Ecto neural progenitor cell (in vitro differentiated cells): Measurements from ENCODE around the gene CACNB2.

Source experiments
- DNase-seq: peaks from one replicate; pipeline ENCODE4 v3.0.0-alpha.2; 2018; ENCODE audit warnings: low spot score

Gene CACNB2

DNA sequence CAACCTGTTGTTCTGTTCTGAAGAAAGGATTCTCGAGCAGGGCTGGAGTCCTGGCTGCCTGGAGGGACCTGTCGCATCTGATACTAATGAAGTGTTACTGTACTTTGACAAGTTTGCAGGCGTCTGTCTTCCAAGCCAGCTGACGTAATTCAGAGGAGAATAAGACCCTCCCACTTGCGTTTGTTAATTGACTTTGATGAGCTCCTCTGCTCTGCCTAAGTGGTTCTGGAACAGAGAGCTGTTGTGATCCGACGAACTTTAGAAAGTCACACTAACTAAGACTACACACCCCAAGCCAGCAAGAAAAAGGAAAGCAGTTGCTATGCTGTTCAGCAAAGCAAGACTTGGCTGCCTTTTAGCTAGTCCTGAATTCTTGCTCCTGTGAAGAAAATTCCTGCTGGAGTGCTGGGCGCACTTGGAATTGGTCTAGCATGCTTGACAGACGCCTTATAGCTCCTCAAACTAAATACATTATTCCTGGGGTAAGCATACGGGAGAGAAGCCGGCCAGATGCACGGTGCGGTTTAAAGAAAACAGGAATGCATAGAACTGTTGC, 200.3 kb downstream of the CACNB2 start:
- no peak for DNase-seq

DNA sequence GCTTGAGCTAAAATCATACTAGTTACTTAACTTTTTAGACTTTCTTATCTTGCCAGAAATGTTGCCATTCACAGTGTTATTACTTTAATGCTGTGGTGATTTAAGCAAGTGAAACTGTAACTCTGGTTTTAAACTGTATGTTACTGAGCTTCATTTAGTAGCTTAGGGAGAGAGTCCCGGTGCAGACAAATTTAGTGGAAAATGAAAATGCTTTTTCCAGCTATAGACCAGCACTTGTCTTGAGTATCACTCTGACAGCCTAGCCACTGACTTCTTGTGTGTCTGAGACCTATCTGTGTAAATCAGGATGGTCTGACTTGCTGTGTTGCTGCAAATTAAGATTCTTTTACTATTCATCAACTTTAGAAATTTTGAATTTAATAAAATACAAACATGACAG, 200.8 kb downstream of the CACNB2 start:
- no peak for DNase-seq

DNA sequence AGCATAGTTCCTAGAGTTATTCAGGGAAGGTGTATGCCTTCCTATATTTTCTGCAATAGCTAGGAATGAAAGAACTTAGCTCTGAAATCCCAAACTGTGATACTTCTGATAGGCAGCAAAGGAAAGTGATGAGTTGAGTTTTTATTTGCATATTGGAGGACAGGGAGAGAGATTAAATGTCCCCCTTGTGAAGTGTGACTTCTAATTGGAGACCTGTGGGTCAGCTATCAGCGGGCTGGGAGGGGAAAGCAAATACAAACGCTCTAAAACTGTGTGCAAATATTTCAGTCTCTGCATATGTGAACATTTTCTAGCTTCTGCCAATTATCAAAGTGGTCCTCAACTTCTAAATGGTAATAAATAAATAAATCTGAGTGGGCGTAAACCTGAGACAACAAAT, 203.3 kb downstream of the CACNB2 start:
- no peak for DNase-seq

DNA sequence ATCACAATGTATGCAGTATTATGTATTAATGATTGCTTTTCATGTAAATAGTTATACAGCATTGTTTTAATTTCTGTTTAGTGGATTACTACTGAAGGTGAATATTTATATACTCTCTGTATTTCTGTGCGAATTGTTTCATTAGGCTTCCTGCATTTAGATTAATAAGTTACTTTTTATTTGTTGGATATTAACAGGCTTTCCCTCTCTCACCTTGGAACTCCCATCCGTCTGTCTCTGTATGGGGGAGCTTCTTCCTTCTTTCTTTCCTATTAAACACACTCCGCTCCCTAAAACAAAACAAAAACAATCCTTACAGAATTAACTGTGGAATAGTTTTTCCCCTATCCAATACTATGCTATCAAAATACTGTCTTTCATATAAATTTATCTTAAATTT, 205.1 kb downstream of the CACNB2 start:
- DNase-seq, result no peak

DNA sequence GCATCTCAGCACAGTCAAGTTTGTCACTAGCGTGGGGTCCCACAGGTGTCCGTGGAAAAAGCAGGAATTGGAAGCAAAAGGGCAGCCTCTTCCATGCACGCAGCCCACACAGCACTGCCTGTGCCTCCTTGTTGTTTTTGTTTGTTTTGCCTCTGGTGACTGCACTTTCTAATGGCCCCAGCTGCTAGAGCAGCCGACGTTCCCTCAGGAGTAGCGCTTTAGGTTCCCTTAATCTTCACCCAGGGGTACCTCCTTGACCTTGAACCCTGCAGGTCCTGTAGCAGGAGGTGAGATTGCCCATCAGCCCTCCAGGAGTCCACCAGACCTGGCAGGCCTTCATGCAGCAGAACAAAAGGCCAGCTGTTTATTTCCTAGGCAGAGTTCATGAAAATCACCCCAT, 210.1 kb downstream of the CACNB2 start:
- DNase-seq, result no peak

DNA sequence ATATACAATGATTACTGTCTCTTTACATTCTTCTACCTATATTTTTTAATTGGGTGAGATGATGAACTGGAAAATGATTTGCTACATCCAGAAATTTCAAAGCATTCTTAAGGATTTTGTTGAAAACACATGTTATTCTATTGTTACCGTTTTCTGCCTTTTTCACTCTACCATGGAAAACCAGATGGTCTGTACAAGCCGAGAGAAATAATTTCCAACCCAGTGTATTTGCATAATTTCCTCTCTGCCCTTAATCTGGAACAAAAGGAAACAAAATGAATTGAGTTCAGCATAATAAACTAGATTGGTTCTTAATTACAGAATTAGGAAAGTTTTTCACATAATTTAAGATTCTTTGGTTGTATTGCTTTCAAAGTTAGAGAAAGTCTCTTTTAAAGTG, 211.2 kb downstream of the CACNB2 start:
- DNase-seq, result no peak

DNA sequence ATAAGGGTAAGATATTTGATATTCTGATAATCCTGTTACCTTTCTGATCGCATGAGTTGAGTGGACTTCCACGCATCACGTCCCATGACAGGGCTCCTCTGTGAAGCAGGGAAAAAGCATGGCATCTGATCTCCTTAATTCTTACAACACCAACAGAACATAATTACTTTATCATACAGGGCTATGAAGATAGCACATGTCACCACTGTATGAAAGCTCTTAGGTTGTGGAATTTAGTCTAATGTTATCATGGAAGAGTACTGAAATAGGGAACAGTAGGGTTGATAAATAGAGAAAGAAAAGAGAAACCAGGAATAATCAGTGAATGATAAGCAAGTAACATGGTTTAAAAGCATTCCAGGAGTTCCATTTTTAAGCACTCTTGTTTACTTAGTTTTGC, 212.0 kb downstream of the CACNB2 start:
- DNase-seq, result no peak

- DNase-seq, result no peak
These were observed 219.6 kb downstream of the CACNB2 start for GRCh38 chr10:18359812-18360211.

DNA sequence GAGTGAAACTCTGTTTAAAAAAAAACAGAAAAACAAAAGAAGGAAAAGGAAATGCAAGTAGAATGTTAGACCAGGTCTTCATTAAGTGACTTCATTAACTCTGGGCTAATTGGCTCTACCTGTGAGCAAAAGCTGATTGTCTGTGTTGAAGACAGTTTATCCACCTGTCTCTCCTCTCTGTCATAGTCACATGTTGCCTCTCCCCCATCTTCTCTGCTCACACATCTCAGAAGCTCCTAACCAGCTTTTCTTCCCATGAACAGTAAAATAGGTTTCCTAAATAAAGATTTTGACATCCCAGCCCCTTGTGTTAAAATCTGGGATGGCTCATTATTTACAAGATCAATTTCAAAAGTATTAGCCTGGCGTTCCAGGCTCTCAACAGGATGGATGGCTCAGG, 222.7 kb downstream of the CACNB2 start:
- no peak for DNase-seq

DNA sequence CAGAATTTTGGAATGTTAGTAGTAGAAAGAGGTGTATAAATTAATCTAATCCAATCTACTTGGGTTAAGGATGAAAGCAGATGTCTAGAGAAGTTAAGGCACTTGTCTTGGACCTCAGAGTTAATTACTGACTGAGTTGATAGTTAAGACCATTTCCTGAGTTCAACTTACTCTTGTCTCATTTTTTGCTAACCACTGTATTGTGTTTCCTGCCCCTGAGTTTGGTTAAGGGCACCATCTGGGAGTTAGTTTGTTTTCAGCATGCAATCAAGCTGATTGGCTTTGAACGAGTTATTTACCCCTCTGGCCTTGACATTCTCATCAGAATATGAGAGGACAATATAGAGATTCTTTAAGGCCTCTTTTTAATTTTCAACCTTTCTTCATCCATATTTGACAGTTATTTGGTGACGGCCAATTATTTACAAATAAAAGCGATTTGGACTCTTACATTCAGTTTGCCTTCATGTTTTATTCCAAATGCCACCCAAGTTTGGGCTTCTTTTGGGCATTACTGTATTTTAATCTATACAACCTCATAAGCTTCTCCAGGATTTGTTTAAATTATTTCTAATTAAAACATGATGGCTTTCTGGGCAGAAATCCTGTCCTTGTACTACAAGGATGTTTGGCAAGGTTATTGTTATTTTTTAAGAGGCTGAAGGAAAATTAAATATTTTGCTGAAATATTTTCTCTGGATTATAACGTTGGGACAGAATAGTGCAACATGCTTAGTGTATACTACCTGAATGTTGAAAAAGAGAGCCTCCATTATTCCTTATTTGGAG, 225.0 kb downstream of the CACNB2 start:
- DNase-seq, result no peak

DNA sequence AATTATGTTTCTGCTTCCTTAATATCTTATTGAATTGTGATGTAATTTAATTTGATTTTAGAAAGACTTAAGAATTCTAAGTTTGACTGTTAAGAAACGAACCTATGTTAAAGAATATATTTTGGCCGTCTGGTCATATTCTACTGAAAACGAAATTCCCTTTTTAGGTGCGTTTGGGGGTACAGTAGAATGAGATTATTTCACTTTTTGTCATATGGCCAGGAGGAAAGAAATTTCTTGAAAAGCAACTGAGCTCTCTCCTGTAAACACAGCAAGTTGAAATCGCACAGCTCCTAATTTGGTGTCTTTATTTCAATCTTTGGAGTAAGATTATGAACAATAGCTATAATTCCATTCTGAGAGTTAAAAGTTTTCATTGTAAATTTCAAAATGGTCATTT, 227.6 kb downstream of the CACNB2 start:
- DNase-seq, result no peak

DNA sequence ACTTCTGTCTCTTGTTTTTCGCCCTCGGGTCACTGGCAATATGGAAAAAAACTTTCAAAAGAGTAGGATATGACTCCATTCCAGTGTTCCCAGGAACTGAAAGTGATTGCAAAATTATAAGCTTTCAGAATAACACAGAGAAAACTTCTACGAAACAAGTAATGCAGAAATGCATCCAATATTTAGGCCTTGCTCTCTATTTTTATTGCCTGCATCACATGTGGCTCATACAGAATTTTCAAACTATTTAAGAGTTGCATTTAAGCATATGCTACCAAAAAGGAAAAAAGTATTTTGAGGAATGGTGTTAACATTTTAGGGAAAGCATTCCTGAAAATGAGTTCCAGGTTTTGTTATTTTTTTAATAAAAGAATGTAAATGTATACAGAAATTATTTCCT, 228.0 kb downstream of the CACNB2 start:
- no peak for DNase-seq

GRCh38 chr10:18368682-18369081, 228.5 kb downstream of the CACNB2 start:
- no peak for DNase-seq

- DNase-seq, result no peak
These were observed 229.7 kb downstream of the CACNB2 start for GRCh38 chr10:18369859-18370473.

DNA sequence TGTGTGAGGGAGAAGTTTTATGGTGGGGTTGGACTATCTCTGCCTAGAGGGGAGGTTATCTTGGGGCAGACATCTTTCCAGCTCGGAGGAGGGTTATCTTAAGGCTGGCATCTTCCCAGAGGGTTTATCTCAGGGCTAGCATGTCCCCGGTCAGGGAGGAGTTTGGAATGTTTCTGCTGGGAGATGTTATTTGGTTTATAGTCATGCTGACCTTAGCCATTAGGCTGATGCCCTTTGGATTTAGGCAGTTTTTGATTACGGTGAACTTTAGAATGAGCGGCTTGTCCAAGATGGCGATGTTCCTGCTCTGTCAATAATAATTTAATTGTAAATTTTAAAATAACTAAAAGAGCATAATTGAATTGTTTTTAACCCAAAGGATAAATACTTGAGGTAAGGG, 236.4 kb downstream of the CACNB2 start:
- DNase-seq, result no peak

GRCh38 chr10:18377898-18378297, 237.7 kb downstream of the CACNB2 start:
- DNase-seq, result no peak

DNA sequence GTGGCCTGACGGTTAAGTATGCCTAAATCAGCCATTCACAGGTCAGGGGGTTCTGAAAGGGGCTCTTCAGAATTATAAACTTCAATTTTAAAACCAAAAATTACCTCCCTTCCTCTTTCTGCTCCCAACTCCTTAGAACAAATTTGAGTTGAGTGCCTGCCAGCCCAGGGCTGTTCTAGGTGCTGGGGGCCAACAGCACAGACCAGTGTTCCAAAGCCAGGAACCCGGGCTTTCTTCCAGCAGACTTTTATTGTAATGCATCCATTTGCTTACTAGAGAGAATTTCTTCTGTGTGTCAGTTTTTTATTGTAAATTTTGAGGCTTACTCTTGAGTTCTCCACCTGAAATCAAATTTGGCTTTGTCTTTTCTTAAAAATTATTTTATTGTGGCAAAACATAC, 238.5 kb downstream of the CACNB2 start:
- no peak for DNase-seq

DNA sequence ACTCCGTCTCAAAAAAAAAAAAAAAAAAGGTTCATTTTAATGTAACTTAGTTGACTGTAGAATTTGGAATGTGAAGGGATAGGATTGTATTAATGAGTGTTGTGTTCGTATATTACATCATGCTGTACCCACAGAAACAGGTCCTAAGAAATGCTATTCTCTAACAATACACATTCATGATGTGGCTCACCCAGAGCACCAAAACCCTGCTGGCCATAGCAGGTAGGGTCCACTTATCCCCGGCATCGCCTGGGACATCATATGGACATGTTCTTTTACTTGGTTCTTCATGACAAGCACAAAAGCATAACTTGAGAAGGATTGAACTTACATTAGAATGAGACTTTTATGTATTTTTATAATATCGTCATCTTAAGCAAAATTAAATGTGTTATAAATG, 241.5 kb downstream of the CACNB2 start:
- no peak for DNase-seq

GRCh38 chr10:18397906-18398305, 257.7 kb downstream of the CACNB2 start:
- DNase-seq, result no peak

- DNase-seq, result no peak
These were observed 258.9 kb downstream of the CACNB2 start for GRCh38 chr10:18399158-18399557.

DNA sequence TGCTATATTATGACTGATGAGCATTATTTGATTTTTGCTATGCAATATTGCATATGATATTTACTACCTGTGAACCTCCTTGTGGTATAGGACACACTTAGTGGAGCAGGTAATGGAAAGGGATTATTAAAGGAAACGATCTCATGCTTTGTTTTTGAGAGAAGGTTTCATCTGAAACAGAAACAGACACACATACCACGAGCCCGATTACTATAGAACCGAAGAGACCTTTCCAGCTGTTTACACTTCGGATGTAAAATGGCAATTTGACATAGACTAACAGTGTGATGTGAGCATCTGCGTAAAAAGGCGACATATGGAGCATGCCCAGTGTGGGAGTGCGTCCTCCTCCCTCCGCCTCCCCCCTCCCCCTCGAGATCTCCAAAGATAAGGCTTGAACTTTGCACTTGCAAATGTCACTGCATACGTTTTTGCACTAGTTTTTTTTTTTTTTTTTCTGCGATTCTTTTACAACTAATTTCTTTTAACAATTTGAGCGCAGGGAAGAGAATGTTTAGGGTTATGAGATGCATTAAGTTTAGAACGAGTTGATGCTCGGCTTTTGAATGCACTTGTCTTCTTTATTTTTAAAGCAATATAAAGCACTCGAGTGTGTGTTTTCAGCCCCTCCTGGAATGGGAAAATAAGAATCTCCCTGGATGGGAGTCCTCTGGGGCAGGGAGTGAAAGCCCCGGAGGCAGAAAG, 260.1 kb downstream of the CACNB2 start:
- no peak for DNase-seq

- DNase-seq, result peak; percentile 54
These were observed 260.7 kb downstream of the CACNB2 start for GRCh38 chr10:18400906-18401245.
